NCI-H748 treated with DMSO at 0.1 percent for 48 hours (cell line): ENCODE data around the gene GNG14.
"Not testable (repeated sequence)": the region's sequence is repeated elsewhere in the genome, so short reads cannot be mapped to it uniquely, and the experiment has no call there.

Experiments
- DNase-seq: peaks from one replicate; lab custom pipeline; 2025; lab: John Stamatoyannopoulos, UW

Gene GNG14

DNA sequence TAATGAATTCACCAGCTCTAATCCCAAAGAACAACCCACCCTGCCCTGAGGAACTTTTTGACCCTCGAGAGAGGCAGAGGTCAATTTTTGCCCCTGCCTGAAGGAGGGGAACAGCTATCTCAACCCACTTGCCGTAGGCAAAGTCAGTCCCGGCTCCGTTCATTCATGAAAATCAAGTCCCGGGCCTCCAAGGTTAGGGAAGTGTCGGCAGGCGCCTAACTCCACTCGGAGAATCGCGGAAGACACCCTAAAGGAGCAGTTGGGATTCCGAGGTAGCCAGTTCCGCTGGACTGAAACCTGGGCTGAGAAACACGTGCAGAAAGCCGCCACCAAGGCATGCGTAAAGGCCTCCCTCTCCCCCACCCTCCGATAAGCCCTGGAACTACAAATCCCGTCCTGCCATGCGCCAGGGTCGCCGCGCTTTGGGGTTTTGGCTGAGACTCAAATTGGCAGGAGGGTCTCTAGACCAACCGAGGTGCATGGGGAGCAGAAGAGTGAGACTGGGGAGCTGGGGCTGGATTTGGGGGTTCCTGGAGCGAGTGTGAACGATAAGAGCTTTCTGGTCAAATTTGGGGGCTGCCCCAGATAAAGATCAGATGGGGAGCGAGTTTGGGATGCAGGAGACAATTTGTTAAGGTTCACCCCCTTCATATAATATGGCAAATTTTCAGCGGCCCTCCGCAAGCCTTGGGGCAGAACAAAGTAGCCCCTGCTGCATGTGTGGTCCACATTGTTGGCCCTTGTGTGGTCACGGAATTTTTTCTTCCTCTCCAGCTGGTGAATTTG is 36.0 kb downstream of the GNG14 start, which contains the start of gene TNPO2:
Gene TNPO2, minus strand, starts transcription at position 292 of the 786 bp plus-strand sequence. CDS start 2,955 bp downstream, outside the sequence.
- DNase-seq, result peak; percentile 11

DNA sequence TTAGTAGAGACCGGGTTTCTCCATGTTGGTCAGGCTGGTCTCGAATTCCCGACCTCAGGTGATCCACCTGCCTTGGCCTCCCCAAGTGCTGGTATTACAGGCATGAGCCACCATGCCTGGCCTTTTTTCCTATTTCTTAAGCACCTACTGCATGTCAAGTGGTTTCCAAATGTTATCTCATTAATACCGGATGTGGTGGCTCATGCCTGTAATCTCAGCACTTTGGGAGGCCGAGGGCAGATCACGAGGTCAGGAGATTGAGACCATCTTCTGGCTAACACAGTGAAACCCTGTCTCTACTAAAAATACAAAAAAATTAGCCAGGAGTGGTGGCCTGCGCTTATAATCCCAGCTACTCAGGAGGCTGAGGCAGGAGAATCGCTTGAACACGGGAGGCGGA is 37.8 kb downstream of the GNG14 start:
- not testable (repeated sequence) for DNase-seq

DNA sequence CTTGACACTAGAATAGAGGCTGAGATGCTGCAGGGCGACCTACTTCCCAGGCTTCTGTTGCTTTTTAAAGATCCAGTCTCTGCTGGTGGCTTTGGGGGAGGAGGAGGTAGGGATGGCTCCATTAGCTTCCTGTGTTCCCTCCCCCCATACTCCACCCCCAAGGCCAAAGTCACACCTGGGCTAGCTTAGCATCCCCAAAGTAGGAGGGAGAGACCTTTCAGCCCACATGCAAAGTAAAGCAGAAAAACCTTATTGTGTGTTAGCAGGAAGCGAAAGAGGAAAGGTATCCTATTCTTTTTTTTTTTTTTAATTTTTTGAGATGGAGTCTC is 39.2 kb downstream of the GNG14 start:
- DNase-seq, result no peak

DNA sequence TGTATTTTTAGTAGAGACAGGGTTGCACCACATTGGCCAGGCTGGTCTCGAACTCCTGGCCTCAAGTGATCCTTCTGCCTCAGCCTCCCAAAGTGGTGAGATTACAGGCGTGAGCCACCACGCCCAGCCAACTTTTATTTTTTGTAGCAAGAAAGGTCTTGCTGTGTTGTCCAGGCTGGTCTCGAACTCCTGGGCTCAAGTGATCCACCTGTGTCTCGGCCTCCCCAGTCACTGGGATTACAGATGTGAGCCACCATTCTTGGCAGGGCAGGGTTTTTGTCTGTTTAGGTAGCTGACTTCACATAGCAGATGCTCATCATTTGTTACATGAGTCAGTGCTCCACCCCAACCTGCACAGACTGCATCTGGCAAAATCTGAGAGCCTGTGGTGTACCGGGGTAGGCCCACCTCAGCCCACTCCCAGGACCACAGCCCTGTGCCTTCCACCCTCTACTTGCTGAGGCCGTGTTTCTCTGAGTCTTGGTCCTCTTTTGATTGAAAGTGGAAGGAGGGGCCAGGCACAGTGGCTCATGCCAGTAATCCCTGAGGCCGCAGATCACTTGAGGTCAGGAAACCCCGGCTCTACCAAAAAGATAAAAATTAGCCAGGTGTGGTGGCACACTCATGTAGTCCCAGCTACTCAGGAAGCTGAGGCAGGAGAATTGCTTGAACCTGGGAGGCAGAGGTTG is 40.1 kb downstream of the GNG14 start:
- DNase-seq, result no peak

DNA sequence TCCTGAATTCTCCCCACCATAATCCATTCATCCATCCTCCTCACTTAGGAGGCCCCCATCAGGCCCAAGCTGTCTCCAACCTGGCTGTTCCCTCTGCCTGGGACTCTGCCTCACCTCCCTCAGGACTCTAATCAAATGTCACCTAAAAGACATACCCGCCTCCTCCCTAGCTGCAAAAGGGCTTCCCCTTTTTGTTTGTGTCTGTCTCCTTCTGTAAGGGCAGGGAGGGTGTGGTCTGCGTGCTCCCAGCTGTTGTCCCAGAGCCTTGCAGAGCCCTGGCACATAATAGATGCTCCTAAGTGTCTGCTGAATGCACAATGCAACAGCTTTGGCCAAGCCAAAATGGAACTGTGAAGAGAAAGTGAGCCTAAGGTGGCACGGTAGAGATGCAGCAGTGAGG is 42.3 kb downstream of the GNG14 start:
- DNase-seq, result no peak

DNA sequence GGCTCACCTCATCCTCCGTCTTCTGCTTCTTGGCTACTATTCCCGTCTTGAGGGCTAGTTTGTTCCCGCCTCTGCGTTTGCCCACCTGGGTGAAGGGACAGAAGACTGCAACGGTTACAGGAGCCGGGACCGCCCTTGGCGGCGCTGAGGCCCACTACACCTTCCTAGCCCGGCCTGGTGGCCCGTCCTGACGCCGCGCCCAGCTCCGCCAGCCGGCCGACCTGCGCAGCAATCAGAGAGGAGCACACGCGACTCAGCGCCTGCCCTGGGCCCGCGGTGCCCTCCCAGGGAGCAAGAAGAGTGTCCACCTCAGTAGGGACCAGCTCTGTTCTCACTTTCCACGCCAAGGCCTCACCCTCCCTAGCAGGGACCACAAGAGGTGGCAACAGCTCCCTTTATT is 43.5 kb downstream of the GNG14 start:
- DNase-seq, result no peak

DNA sequence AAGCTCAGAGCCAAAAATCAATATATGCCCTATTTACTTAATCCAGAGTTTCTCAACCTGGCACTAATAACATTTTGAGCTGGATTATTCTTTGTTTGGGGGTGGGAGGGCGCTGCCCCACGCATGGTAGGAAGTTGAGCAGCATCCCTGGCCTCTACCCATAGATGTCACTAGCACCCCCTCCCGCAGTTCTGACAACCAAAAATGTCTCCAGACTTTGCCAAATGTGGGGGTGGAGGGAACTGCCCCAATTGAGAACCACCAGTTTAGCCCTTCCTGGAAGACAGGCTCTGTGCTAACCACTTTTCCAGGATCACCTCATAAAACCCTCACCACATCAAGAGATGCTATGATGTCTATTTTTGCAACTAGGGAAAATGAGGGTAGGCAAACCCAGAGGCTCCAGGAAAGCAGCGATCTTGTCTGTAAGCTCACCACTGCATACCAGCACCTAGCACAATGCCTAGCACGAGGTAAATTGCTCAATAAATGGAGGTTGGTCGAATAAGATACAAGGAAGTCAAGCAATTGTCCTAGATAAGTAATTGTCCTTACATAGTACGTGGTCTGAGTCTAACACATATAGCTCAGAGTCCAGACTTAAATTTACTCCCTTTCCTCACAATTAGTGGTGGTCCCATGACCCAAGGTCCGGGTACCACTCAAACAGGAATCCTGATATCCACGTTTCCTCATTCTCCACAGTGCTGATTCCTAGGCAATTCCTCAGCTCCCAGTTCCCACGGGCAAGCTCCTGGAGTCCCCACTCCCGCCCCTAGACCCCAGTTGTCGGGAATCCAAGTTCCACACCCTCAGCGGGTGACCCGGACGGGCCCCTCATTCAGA is 45.8 kb downstream of the GNG14 start:
- no peak for DNase-seq

DNA sequence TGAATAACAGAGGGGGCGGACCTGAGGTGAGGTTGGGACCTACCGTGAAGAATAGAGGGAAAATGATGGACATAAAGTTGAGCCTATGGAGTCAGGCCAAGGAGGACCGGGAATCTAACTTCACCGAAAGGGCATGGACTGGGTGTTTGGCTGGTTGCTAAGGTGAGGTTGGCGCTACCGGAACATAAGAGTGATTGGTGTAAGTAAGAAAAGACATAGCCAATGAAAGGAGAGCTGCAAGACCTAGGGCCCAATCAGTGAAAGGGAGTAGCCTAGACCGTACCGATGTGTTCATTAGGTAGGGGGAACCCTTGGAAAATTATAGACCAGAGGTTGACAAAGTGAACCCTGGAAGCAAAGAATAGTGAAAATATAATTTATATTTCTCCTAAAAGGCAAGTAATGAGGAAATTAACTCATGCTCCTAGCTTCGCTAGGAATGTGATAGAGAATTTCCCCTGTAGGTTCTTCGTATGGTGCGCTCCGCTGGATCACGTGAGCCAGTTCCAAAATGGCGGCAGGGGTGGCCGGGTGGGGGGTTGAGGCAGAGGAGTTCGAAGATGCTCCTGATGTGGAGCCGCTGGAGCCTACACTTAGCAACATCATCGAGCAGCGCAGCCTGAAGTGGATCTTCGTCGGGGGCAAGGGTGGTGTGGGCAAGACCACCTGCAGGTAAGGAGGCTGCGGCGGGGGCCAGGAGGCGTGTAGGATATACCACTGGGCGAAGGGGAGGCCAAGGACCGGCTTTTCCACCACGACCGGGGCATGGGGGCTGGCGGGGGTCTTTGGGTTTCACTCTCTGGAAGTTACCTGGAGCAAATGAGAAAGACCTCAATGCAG is 49.4 kb downstream of the GNG14 start, which contains the start of gene GET3:
Gene GET3, plus strand, starts transcription at position 503 of the 840 bp plus-strand sequence. Its CDS starts 9 bp downstream, at position 512.
- DNase-seq, result peak; percentile 98

DNA sequence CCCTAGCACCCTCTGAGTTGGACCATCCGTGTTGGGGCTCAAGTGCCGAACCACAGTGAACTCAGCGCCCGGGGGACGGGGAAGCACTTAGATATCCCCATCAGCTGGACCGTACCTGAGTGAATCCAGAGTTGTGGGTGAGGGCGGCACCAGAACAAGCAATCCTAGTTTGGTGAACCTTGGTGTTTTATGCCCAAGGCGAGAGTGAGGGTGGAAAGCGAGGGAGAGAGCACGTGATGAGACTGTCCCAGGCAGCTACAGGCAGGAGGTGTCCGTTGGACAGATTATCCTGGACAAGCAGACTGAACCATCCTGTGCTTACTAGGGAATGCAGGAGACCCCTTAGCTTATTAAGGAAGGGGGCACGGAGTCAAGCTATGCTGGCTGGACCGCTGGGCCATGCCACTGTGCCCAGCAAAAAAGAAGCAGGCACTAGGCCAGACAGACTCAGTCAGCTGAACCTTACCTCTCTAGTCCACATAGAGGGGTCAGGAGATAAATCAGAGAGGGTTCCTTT is 50.1 kb downstream of the GNG14 start:
- no peak for DNase-seq
